Measurements from ENCODE around the gene CARMIL1.

Gene CARMIL1

DNA sequence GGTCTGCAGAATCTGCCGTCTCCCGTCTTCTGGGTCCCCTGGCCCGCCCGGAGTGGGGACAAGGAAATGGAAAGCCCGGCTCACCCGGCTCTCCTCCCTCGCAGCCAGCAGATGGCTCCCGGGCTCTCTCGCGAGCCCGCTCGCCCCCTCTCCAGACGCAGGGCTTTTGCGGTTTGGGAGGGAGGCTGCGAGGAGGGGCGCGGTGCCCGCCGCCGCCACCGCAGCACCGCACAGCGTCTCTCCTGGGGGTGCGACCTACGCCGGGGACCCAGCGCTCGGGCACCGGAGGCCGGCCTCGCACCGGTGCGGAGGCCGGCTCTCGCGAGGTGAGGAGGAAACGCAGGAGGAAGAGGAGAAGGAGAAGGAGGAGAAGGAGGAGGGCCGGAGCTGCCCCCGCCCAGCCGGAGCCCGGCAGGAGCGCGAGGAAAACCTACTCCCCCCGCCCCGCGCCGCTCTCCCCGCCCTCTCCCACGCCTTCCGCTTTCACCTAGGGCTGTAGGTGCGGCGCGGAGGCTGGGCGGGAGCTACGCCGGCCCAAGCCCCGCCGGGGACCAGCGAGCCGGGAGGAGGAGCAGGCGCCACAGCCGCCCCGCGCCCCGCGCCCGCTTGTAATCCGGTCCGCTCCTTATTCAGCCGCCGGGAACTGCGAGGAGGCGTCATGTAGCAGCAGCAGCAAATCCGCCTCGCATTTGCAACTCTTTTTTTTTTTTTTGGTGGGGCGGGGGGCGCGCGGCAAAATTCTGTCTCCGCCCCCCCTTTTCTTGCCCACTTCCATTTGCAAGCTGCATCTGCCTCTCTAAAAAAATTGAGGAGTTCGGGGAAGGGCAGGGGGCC is at the start of gene CARMIL1:
Gene CARMIL1, plus strand, starts transcription at position 461 of the 834 bp plus-strand sequence. CDS start 422 bp downstream, outside the sequence.
- DNase-seq = peak; percentile 69

DNA sequence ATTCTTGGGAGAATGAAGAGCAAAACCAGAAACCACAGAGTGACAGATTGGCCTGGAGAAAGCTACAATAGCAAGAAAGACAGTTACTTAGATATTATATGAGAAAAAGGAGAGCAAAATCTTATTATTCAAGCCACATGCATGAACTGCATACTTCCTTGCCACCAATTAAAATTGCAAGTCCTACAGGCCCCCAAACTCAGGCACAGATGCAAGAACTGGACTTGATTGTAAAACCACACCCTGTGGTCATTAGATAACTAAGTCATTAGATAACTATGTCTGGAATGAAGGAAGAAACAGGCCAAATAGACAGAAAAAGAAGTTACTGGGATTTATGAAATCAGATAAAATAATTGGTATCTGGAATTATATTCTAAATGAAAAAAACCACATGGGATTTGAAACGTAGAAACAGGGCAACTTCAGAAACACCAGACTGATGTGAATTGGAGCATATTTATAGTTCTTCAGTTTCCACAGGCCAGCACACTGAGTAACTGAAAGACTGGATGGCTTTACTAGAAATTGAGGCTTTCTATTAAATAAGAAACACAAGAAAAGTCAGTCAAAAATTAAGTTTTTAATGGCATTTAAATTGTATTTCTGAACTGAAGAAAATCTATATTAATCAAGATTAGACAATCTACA is 49.4 kb upstream of the CARMIL1 start:
- no peak for DNase-seq

DNA sequence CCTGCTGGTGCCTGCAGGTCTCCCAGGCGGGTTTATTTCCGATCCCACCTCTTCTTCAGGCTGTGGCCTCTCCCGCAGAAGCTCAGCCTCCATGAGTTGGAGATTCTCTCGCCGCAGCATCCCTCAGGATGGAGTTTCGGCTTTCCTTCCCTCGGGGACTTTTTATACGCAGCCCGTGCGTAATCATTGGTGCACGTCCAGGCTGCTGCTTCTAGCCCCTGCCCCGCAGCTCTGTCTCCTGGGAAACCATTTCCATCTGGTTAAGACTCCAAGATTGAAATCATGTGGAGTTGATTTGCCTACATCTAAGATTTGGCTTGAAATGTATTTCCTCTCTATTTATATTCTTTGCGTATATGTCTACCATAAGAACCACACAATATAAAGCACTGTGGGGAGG is 46.7 kb upstream of the CARMIL1 start:
- DNase-seq = no peak

DNA sequence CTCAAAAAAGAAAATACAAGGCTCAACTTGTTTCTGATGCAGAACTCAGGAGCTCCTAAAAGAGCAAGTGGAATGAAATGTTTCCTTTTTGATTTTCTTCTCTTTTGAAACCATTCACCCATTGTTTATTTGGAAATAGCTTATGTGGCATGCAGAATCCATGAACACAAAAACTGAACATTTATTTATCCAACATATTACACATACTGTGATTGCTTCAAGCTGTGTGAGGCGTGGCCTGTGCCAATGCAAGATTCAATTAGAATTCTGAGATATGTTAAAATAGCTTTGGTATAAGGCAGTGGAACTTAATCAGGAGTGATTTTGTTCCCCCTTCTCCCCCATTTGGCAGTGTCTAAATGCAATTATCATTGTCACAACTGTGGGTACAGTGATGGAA is 45.9 kb upstream of the CARMIL1 start:
- DNase-seq = no peak

DNA sequence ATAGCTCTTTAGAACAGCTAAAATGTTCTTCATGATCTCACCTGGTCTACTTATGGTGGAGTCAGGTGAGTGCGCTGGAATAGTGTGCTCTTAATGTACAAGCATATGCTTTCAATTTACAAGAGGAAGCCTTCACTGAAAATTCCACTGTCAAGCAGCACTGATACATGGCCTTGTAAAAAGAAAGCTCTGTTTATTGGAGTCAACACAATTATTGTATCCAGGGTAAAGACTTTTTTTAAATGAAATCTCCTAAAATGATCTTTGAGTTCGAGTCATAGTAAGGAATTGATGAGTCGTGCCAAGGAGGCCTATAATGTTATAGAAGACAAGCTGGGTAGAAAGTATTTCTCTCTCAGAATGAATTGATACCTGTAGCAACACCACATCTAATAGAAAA is 41.6 kb upstream of the CARMIL1 start:
- no peak for DNase-seq

DNA sequence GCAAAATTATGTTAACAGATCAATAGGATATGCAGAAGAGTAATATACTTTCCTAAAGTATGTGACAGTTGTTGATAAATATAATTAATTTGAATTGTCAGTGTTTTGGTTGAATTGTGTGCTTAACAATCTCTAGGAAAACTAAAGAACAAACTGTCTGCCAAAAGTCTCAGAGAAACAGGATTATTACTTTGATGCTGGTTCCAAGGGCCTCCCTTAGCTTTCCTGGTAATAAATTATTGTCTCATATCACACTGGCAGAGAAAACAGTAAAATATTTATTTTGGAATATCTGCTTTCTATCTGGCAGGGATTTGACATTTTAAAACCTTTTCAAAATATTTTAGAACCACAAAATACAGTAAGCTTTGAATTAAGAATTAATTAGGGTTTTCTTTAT is 40.1 kb upstream of the CARMIL1 start:
- no peak for DNase-seq

DNA sequence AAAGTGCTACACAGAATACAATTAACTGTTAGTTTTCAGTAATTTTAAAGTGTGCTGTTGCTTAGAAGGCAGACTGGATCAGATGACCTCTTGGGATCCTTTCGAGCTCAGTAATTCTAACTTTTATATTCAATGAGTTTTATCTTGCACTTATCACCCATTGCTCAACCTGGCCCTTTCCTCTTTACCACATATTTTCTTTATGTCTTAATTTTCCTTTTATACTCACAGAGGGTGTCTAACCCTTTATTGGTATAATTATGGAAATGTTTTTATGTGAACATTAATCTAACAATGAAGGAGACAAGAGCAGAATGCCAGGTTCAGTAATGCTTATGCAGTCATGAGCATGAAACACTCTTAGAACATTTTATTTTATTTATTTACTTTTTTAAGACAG is 39.7 kb upstream of the CARMIL1 start:
- no peak for DNase-seq

DNA sequence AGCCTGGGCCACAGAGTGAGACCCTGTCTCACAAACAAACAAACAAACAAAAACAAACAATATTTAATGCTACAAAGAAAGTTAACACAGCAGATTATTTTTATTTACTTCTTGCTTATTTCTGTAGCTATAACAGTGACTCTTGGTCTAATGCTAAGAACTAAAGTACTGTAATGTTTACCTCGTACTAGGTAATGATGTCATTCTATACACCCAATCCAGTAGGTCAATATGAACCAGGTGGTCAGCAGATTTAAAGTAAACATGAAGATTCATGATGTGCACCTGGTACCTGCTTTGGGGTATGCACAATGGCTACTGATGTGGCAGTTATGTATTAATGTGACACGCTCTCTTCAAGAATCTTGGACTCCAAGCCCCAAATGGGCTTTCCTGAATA is 36.6 kb upstream of the CARMIL1 start:
- no peak for DNase-seq

DNA sequence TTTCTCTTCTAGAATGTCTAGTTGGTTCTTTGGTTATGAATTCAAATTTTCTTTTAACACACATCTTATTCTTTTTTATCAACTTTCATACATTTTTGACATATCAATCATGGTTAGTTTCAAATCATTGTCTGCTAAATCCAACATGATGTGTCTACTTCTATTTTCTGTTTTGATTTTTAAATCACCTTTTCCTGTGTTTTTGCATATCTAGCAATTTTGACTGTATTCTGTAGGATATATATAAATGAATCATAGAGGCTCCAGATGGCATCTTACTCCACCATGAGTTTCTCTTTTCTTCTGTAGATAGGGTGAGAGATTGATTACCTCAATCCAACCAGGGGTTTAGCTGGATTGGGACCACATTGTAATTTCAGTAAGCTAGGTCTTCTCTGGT is 34.3 kb upstream of the CARMIL1 start:
- DNase-seq = no peak

DNA sequence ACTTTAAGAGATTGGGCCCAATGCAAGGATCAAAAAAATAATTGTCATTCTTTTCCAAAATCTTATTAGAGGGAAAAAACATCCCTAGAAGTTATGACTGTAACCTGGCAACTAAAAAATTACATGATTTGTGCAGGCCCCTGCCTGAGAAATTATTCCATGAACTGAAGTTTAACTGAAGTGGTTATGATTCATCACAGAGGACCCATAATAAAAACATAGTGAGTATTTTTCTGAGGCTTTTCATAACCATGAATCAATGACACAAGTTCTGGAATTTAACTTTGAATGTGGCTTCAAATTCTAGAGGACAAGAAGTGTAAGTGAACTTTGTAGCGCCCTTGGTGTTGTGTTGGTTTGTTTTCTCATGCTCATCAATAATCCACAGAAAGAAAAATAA is 31.1 kb upstream of the CARMIL1 start:
- no peak for DNase-seq

DNA sequence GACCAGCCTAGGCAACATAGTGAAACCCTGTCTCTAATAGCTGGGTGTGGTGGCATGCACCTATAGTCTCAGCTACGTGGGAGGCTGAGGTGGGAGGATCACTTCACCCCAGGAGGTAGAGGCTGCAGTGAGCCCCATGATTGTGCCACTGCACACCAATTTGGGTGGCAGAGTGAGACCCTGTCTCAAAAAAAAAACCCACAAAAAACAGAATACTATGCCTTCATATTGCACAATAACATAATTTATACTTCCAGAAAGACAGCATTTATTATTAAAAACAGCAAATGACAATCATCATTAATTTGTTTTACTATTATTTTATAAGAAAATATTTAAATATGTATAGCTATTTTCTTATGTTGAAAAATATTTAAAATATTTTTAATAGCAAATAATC is 30.0 kb upstream of the CARMIL1 start:
- DNase-seq = no peak

DNA sequence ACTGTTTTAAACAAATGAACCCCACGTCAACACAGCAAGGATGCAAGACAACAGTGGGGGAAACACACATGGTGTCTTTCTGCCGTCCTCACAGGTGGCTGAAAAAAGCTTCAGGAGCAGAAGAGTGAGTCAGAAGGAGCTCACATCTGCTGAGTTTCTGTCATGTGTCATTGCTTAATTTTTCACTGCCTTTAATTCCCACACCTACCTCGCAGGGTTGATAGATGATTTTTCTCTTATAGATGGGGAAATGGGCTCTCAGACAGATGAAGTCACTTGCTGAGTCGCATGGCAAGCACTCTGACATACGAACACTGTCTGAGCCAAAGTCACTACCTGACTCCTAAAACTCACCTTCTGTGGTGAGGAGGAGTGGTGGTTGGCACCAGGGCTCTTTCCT is 28.3 kb upstream of the CARMIL1 start:
- no peak for DNase-seq

DNA sequence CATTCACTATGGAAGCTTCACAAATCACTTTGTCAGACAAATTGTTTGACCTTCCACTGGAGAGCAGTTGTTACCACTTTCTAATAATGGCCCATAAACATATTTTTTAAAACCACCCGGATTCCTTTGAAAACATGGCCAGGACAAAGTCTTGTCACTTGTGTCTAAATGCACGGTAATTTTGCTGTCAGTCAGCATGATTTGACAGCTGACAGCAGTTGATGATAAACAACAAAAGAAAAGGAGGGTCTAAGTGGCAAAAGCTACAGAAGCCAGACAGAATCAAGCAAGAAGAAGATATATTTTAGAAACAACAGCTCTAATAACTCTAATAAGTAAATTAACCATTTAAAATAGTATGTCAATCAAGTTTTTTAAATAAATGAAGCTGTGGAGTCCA is 27.7 kb upstream of the CARMIL1 start:
- DNase-seq = no peak

DNA sequence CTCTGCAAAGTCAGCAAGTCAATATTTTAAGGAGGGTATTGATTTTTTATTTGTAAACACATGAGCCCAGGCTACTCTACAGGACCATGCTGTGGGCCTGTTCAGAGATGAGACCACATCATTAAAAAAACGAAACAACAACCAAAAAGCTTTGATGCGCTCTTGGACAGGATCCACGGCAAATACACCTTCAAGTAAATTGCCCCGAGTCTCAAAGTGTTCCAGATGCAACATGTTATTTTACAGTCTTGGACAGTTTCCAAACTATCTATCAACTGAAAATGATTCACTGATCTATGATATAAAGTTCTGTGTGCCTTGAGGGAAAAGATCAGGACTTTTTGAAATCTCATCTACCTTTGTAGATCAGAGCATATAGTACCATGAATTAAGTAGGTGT is 25.8 kb upstream of the CARMIL1 start:
- DNase-seq = no peak

DNA sequence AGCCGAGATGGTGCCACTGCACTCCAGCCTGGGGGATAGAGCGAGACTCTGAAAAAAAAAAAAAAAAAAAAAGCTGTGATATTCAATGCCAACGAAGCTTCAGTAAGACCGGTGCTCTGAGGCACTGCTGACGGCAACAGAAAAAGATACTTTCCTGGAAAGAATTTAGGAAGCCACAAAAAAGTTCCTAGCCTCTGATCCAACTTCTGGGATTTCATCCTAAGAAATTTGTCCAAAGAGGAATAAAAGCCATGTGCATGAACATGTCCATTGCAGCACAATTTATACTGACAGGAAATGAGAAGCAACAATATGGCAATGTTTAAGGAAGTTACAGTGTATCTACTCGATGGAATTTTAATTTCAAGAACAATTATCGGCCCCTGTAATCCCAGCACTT is 24.5 kb upstream of the CARMIL1 start:
- no peak for DNase-seq

DNA sequence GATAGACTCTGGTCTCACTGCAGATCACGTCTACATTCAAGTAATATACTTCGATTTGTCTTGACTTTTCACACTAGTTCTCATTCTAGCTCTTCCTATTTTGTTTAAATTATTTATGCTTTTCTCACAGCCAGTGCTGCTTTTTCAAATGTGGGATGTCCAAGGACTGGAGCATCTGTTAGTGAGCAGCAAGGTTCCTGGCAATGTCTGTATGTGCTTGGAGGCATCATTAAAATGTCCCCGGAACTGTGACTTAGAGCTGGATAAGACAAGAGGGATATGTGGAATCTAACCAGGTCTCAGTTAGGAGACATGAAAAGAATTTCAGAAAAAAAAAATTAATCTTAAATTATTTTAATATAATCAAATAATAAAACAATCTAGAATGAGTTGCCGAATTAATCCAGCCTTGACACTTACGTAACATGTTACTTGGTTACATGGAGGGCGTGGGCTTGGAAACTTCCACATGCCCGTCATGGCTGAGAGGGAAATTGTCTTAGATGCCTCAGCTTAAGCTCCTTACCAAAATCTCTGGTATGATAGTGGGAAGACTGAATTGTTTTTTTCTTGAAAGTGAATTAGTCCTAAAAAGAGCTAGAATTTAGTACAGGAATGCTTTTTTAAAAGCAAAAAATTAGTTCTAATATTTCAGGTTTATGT is 21.4 kb upstream of the CARMIL1 start:
- no peak for DNase-seq

DNA sequence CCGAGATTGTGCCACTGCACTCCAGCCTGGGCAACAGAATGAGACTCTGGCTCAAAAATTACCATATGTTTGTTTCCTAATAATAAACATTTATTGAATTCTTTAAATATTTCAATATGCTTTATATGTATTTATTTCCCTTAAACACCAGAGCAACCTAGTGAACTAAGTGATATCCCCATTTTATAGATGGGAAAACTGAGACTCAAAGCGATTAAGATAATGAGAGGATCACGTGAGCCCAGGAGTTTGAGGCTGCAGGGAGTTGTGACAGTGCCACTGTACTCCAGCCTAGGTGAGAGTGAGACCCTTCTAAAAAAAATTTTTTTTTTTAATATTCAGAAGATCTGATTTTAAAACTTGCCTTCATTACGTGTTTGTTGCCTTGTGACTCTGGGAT is 19.4 kb upstream of the CARMIL1 start:
- no peak for DNase-seq

DNA sequence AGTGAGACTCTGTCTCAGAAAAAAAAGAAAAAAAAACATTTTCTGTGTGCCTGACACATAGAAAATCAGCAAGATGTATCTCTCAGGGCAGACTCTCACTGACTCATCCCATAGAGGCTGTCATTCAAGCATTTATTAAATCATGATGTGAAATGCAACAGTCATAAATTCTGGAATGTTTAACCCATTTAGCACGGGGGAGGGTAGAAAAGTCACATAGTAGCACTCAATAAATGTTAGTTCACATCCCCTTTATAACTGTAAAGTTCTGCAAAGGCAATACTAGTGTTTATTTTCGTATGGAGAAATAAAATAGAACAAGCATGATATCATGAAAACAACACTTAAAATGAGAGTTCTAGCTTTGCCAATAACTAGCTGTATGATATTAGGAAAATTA is 15.5 kb upstream of the CARMIL1 start:
- no peak for DNase-seq

DNA sequence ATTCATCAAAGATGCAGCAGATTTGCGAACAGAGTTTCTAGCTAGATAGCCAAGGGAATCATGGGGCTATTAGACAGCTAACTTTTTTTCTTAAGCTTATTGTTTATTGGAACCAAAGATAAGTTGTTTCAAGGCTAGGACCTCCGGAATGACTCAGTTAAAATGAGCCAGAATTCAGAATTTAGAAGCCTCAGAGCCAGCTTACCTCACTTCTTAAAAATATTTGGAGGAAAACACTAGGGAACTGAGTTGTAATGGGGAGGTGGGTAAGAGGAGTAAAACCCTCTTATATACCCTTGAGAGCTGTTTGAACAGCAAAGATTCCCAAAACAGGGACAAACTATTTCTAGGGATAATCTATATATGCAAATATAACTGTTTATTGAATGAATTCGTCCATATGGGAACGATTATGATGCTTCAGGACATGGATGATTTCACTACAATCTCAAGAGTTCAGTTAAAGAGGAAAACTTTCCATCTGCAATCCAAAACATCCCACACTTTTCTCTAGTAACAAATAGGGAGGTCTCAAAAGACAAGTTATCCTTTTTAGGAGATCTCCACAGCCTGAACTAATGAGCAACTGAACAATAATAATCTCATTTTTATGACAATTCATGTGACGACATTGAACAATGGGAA is 12.6 kb upstream of the CARMIL1 start:
- no peak for DNase-seq

DNA sequence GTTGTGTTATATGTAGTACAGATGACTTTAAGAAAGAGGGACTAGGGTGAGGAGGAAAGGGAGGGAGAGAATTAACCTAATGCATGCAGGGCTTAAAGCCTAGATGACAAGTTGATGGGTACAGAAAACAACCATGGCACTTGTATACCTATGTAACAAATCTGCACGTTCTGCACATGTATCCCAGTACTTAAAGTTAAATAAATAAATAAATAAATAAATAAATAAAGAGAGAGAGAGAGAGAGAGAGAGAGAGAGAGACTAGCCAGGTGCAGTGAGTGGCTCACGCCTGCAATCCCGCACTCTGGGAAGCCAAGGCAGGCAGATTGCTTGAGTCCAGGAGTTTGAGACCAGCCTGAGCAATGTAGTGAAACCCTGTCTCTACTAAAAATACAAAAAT is 11.5 kb upstream of the CARMIL1 start:
- DNase-seq = no peak

DNA sequence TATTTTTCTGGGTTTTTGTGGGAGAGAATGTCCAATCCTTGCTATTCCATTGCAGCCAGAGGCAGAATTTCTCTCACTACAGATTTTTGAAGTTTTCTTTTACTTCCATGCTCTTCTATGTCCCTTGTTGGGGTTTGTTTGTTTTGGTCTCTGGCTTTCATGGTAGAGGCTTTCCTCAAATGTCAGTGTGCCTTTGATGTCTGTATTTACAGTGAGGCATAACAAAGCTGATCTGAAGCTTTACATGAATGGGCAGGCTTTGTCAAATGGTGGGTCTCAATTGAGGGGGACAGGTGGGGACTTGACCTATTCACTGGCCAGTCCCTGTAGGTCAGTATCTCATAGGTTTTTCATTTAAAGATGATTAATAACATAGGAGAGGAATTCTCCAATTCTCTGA is 8.6 kb upstream of the CARMIL1 start:
- DNase-seq = no peak

DNA sequence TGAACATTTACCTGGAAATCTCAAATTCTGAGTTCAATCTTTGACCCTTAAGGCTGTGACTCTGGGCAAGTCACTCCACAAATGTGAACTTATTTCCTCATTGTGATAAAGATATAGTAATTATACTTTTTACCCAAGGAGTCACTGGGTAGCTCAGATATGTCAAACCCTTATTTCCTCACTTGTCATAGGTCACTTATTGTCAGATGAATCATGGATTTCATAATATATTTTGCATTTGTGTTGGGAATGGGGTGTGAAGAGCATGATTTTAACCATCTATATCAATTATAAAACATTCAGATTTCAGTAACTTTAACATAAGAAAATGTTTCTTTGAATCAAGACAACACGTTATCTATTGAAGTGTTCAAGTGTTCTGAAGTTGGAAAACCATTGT is 3.7 kb upstream of the CARMIL1 start:
- DNase-seq = no peak

DNA sequence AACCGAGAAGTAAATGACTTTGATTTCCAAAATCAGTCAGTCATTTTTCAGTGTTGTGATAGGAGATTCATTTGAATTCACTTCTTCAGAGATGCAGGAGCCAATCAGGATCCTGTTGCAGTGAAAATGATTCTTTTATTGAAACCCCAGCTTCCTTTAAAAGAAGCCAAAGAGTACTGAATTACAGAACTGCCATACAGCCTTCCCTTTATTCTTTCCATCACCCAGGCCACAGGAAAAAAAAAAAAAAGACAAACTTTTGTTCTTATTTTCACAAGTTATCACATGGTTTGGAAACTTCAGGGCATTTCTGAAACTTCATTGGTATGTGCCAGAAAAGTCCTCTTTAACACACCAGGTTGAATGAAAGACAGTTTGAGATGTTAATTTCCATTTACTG is 1.8 kb upstream of the CARMIL1 start:
- DNase-seq = no peak

DNA sequence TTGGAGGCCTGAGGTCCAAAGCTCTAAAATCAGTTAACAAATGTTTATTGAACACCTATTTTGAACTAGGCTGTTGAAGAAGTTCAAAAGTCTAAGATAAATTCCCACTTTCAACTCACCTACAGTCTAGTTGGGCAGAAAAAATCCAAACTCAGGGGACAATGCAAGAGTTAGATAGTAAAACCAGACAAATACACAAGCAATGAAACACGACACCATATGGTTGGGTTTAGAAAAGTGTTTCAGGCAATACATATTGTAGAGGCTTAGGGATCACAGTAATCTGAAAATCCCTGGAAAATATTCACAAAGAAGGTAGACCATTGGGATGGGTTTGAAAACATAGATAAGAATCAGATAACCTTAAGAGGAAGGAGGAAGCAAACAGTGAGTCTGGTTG is 1.3 kb upstream of the CARMIL1 start:
- DNase-seq = no peak
